ENCODE data around the gene ADGRD2.

Gene ADGRD2

DNA sequence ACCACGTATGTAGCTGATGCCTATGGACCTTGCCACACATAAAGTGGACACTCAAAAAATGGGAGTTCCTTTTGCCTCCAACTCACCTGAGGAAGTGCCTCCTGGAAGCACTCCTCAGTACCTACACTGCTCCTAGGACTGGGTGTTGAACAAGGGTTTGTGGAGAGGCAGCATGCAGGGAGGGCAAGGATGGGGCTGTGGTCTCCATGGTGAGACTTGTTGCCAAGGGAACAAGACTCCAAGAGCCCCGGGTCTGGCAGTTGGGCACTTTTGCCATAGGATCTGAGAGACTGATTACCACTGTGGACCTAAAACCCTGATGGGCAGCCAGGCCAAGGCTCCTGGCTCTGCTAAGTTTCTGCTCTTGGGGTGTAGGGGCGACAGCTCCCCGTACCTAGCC is 63.9 kb downstream of the ADGRD2 start:
- no peak for DNase-seq

DNA sequence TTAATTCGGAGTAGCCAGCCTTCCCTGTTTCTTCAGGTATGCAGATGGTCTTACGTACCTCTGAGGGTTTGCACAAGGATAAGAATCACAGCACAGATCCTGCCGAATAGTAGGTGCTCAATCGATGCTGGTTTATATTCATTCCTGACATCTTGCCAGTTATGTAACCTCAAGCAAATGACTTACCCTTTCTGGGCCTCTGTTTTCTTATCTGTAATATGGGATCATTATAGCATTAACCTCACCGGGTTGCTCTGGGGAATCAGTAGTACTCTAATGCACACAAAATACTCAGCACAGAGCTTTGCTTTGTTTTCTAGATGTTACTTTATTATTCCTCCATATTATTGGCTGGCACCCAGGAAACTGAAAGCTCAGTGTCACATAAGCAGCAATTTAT is 64.6 kb downstream of the ADGRD2 start:
- DNase-seq = no peak

- DNase-seq = no peak
Measured at GRCh38 chr9:124517600-124517999, 67.3 kb downstream of the ADGRD2 start.

- no peak for DNase-seq
Measured at GRCh38 chr9:124518116-124518515, 67.9 kb downstream of the ADGRD2 start.

DNA sequence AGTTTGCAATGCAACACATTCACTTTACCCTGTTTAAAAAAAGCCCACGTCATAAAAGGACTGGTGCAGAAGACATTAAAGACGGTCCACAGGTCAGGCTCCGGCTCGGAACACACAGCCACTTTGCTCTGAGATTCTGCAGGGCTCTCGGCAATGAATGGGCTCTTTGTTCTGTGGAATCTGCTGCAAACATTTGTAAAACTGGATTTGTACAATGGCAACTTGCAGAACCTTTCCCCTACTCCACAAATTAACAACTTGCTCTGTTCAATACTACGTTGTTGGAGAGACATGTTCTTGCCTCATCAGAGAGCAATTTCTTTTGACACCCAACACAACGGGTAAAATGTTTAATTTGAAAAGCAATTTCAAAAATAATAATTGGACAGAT is 70.0 kb downstream of the ADGRD2 start:
- no peak for DNase-seq

- no peak for DNase-seq
Measured at GRCh38 chr9:124521142-124521541, 70.9 kb downstream of the ADGRD2 start.

DNA sequence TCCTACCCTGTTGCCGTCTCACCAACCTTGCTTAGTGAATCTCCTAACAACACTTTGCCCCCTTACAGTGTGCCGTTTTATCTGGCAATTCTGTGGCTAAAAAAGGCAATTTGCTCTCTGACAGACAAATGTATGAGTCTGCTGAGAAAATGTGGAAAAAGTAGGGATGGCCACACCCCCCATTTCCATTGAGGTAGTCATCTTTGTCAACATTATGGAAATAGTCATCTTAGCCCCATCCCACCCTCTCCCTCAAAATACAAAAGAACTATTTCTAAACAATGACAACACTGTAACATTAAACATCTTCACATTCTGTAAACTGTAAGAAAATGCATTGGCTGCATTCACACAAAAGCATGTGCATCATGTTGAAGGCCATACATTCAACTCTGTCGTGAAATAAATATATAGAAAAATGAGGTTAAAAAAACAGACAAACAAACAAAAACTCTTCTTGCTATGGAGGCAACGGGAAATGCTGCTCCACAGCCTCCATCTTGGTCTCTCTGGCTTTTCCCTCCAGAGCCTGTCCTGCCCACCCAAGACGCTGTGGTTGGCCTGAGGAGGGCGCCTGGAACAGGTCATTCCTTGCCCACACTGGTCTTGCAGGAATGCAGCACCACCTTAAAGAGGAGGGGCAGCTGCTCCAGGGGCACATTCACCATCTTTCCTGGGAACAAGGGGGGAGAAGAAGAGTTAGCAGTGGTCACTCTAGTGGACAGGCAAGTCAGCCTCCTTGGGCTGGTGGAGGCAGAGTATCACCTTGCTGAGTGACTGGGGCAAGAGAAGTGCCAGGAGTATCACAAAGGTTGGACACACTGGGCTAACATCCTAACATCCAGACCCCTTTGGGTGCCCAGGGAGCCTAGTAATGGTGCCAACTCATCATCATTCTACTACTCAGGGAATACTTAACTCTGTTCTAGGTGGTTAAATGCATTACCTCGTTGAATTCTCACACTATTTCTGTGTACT is 72.2 kb downstream of the ADGRD2 start:
- DNase-seq = no peak

GRCh38 chr9:124526174-124526573 is 75.9 kb downstream of the ADGRD2 start:
- DNase-seq = no peak

- no peak for DNase-seq
Measured at GRCh38 chr9:124527781-124528180, 77.5 kb downstream of the ADGRD2 start.

All from activated CD4-positive, CD25-positive, alpha-beta regulatory T cell treated with anti-CD3 and anti-CD28 coated beads, Interleukin-2, amount 50 U/mL, for 72 hours (primary cell).